ENCODE data around the gene COPS9. TPM values are rescaled to one million over a fixed set of nuclear protein-coding genes. Genes with fewer than 3 reads are reported as not detected.

COPS9 gene
- total and polyA plus RNA-seq, 2 donors (not counting 1 experiment from before 2014, with no cell fraction given): 48.7 to 69.9 TPM

GRCh38 chr2:240142859-240143258 lies 6.8 kb upstream of the COPS9 start:
- H3K4me1 ChIP-seq (ENCODE audit: control insufficient read depth in 2 of 2, insufficient read depth in 2 of 2, low read length in 2 of 2): peaks cover 3 to 7% of the 10 kb centered on the region in 2 donors
- ChIA-PET POLR2A (no interaction called here), CTCF (interaction anchor here (0.6 to 9.2 kb wide), 17 partner anchors 8 to 1109 kb away, joined by 3 to 136 read pairs (median 6); partner anchors contain the start of gene NDUFA10)
- no peak overlapping the region for H2AFZ ChIP-seq (ENCODE audit: insufficient read depth, low read depth, low read length, poor library complexity, severe bottlenecking)
- H3K27me3 ChIP-seq (replicated peaks in 1 of 4; ENCODE audit: control extremely low read depth in 1 of 4, control insufficient read depth in 3 of 4, insufficient read depth in 4 of 4, low read length in 3 of 4): peaks cover 0 to 15% (median 5%) of the 10 kb centered on the region in 4 experiments
- intact Hi-C loops (cut with micrococcal nuclease): loop anchor here (5.0 kb wide), 1 partner anchor 1356 kb away; no protein-coding TSS in a partner anchor
- Mint-ChIP-seq H3K4me1 (peaks cover 2% of the 10 kb centered on the region), H3K27me3 (peaks cover 18% of the 10 kb centered on the region), H3K4me3 (no peak overlapping the region), H3K9me3 (ENCODE audit: insufficient read depth) (no peaks in the 10 kb centered on the region), H3K27ac (no peak overlapping the region)
- no peak overlapping the region for H3K27ac ChIP-seq (ENCODE audit: low read length in 2 of 2)
- H3K9me3 ChIP-seq (ENCODE audit: control extremely low read depth in 1 of 3, control insufficient read depth in 2 of 3, insufficient read depth in 1 of 3, low read length in 2 of 3): no peaks in the 10 kb centered on the region
- no peak overlapping the region for H3K4me2 ChIP-seq (replicated peaks; ENCODE audit: low read depth, low read length, poor library complexity, severe bottlenecking)
- ATAC-seq (ENCODE audit: low read depth) (no peak), DNase-seq (no peak)
- peaks cover 3% of the 10 kb centered on the region for H3K79me2 ChIP-seq (ENCODE audit: control insufficient read depth, insufficient read depth, low read length)
- H3K4me3 ChIP-seq (ENCODE audit: control extremely low read depth in 1 of 5, extremely low read depth in 1 of 5, insufficient read depth in 1 of 5, low read depth in 2 of 5, low read length in 4 of 5): no peak overlapping the region
- H3K36me3 ChIP-seq (replicated peaks in 1 of 2; ENCODE audit: control extremely low read depth in 1 of 2, control insufficient read depth in 1 of 2, extremely low read depth in 1 of 2, insufficient read depth in 2 of 2, low read length in 1 of 2): no peaks in the 10 kb centered on the region
- TF ChIP-seq, protein P1, sequence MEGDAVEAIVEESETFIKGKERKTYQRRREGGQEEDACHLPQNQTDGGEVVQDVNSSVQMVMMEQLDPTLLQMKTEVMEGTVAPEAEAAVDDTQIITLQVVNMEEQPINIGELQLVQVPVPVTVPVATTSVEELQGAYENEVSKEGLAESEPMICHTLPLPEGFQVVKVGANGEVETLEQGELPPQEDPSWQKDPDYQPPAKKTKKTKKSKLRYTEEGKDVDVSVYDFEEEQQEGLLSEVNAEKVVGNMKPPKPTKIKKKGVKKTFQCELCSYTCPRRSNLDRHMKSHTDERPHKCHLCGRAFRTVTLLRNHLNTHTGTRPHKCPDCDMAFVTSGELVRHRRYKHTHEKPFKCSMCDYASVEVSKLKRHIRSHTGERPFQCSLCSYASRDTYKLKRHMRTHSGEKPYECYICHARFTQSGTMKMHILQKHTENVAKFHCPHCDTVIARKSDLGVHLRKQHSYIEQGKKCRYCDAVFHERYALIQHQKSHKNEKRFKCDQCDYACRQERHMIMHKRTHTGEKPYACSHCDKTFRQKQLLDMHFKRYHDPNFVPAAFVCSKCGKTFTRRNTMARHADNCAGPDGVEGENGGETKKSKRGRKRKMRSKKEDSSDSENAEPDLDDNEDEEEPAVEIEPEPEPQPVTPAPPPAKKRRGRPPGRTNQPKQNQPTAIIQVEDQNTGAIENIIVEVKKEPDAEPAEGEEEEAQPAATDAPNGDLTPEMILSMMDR (IDR thresholded peaks at IDR 0.05): no peak
- no peak for TF ChIP-seq EZH2 (IDR thresholded peaks at IDR 0.05; ENCODE audit: borderline replicate concordance, insufficient read depth, low read depth, low read length, poor library complexity, severe bottlenecking)
- H3K9ac ChIP-seq (ENCODE audit: low read length): no peak overlapping the region
- WGBS (ENCODE audit: insufficient coverage): 84% methylated on average over 4 of the region's 5 CpGs
- no peaks in the 10 kb centered on the region for H4K20me1 ChIP-seq (ENCODE audit: control insufficient read depth, insufficient read depth, low read length, poor library complexity, severe bottlenecking)

GRCh38 chr2:240142256-240142775 lies 6.2 kb upstream of the COPS9 start:
- Histone ChIP-seq H3K36me3 (replicated peaks in 1 of 2; ENCODE audit: control extremely low read depth in 1 of 2, control insufficient read depth in 1 of 2, extremely low read depth in 1 of 2, insufficient read depth in 2 of 2, low read length in 1 of 2) (no peaks in the 10 kb centered on the region), H3K4me2 (replicated peaks; ENCODE audit: low read depth, low read length, poor library complexity, severe bottlenecking) (no peak overlapping the region), H3K79me2 (ENCODE audit: control insufficient read depth, insufficient read depth, low read length) (peaks cover 7% of the 10 kb centered on the region), H3K9ac (ENCODE audit: low read length) (no peak overlapping the region), H2AFZ (ENCODE audit: insufficient read depth, low read depth, low read length, poor library complexity, severe bottlenecking) (no peak overlapping the region), H3K9me3 (ENCODE audit: control extremely low read depth in 1 of 3, control insufficient read depth in 2 of 3, insufficient read depth in 1 of 3, low read length in 2 of 3) (no peaks in the 10 kb centered on the region), H3K4me1 (ENCODE audit: control insufficient read depth in 2 of 2, insufficient read depth in 2 of 2, low read length in 2 of 2) (peaks cover 4 to 8% of the 10 kb centered on the region in 2 donors), H3K27me3 (replicated peaks in 1 of 4; ENCODE audit: control extremely low read depth in 1 of 4, control insufficient read depth in 3 of 4, insufficient read depth in 4 of 4, low read length in 3 of 4) (peaks cover 0 to 15% (median 5%) of the 10 kb centered on the region in 4 experiments), H3K27ac (ENCODE audit: low read length in 2 of 2) (no peak overlapping the region), H3K4me3 (ENCODE audit: control extremely low read depth in 1 of 5, extremely low read depth in 1 of 5, insufficient read depth in 1 of 5, low read depth in 2 of 5, low read length in 4 of 5) (no peak overlapping the region), H4K20me1 (ENCODE audit: control insufficient read depth, insufficient read depth, low read length, poor library complexity, severe bottlenecking) (no peaks in the 10 kb centered on the region)
- Mint-ChIP-seq H3K4me1 (peaks cover 2% of the 10 kb centered on the region), H3K27me3 (peaks cover 17% of the 10 kb centered on the region), H3K27ac (no peak overlapping the region), H3K9me3 (ENCODE audit: insufficient read depth) (no peaks in the 10 kb centered on the region), H3K4me3 (no peak overlapping the region)
- intact Hi-C loops (cut with micrococcal nuclease): loop anchor here (5.0 kb wide), 1 partner anchor 1355 kb away; no protein-coding TSS in a partner anchor
- TF ChIP-seq, protein P1 (IDR thresholded peaks at IDR 0.05): no peak
- TF ChIP-seq EZH2 (IDR thresholded peaks at IDR 0.05; ENCODE audit: borderline replicate concordance, insufficient read depth, low read depth, low read length, poor library complexity, severe bottlenecking): no peak
- no peak for ATAC-seq (ENCODE audit: low read depth)
- ChIA-PET CTCF (interaction anchor here (1.0 to 9.2 kb wide), 10 partner anchors 7 to 208 kb away, joined by 3 to 136 read pairs (median 8); no protein-coding TSS in a partner anchor), POLR2A (no interaction called here)
- DNase-seq: no peak
- 87% methylated on average over 14 of the region's 16 CpGs for WGBS (ENCODE audit: insufficient coverage)

All from B cell (primary cell).